RPMI8226 (cell line): ENCODE data around the gene ZNF592.
"Not testable (repeated sequence)": the region's sequence is repeated elsewhere in the genome, so short reads cannot be mapped to it uniquely, and the experiment has no call there.

ENCODE experiments used
- DNase-seq: peaks from one replicate; pipeline ENCODE4 v3.0.0-alpha.2; 2015

The ZNF592 gene

DNA sequence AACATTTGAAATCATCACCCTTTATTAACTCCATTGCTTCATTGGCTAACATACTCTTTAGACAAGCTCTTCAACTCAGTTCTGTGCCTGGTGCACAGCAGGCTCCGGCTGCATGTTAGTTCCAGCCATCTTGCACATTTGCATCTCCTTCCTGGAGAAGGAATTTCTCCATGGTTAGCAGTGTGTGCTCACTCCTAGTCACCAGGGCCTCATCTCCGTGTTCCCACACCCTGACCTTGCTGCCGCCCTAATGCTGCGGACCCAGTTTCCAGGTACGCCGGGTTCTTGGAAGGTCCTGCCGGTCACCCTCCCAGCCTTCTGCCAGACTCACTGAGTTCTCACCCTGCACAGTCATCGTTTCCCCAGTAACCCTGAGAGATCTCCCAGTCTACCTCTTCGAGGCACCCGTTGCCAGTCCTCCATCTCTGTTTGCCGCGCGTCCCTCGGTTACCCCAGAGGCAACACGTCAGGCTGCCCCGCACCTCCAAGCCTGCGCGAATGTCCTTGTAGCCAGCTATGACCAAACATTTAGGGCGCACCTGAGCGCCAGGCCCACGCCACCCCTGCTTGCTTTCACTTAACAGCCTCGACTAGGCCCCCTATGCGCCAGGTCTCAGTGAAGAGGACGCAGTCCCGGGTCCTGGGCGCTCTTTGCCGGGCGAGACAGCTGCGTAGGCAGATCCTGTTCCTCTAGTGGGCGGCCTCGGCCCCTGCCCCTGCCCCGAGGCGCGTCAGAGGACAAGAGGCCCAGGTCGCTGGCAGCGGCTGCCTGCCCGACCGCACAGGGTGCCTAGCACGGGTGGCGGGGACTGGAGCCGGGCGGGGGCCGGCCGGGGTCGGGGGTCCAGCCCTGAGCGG lies 747 bp upstream of the ZNF592 start:
- peak; percentile 90 for DNase-seq

DNA sequence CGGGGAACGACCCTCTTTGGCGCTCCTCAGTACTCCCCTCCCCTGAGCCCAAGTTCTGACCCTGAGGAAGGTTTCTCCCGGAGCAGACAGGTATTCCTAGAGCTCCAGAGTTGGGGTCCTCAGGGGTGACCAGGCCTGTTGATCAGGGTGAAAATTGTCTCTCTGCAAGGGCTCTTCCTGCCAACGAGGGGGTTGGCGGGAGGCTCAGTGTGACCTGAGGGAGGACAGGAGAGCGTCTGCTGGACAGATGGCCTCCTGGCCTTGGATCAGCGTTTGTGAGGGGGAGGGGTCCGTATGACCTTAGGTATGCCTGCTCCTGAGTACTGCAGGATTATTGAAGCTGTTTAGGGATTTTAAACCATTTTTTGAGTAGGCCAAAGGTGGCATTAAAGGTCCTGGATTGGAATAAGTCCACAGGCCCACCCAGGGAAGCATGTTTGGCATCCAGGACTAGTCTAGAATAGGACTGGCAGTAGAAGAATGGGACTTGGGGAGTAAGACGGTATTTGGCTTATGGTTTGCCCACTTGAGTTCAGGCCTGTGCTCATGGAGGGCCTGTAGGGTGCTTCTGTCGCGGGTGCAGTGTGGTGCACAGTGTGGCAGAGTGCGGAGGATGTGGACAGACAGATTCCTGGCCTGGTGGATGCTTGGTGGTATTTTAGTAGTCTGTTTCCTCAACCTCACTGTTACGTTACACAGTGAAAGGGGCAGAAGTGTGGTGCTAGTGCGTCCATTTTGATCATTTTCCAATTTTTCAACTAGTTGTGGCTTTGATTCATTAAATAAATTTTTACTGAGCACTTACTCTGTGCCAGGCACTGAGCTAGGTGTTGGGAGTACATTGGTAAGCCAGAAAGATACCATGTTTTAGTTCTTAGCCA lies 959 bp downstream of the ZNF592 start:
- peak; percentile 73 for DNase-seq

DNA sequence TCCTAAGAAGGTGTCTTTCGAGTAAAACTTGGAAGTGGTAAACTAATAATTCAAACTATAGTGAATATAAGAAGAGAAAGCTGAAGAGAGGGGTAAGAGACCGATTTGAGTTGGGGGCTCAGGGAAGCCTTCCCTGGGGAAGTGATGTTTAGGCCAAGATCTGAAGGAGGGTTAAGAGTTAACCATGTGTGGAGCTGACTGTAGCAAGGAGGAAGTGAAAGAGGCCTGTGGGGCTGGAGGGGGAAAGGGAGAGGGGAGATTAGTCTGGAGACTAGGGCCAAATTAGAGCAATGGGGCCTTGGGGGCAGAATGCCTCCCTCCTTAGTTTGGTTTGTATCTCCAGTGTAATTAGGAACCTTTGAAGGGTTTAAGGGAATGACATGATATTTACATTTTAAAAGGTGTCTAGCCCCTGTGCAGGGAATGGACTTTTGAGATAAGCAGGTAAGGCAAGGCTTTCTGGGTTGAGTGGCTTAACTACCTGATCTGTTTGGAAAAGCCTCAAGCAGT lies 2.2 kb downstream of the ZNF592 start:
- DNase-seq: peak; percentile 67

DNA sequence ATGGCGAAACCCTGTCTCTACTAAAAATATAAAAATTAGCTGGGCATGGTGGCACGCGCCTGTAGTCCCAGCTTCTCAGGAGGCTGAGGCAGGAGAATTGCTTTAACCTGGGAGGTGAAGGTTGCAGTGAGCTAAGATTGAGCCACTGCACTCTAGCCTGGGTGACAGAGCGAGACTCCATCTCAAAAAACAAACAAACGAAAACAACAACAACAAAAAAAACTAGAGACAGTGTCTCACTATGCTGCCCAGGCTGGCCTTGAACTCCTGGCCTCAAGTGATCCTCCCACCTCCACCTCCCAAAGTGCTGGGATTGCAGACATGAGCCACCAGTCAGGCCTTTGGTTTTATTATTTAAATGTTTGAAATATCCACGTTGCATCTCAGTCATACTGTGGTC lies 3.3 kb downstream of the ZNF592 start:
- not testable (repeated sequence) for DNase-seq

DNA sequence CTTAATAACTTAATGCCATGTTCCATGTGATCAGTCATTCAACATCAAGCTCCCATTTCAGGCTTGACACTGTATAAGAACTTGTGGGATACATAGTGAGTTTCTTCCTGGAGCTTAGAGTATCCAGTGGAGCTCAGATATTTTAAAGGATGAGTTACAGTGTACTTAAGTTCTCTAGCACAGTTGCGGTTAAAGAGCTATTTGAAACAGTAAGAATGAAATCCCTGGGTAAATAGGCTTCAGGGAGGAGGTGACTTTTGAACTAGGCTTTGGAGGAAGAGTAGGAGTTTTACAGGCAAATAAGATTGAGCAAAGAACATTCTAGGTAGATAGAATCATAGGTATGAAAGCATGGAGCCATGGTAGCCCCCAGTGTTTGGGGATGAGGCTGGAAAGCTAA lies 3.8 kb downstream of the ZNF592 start:
- no peak for DNase-seq

DNA sequence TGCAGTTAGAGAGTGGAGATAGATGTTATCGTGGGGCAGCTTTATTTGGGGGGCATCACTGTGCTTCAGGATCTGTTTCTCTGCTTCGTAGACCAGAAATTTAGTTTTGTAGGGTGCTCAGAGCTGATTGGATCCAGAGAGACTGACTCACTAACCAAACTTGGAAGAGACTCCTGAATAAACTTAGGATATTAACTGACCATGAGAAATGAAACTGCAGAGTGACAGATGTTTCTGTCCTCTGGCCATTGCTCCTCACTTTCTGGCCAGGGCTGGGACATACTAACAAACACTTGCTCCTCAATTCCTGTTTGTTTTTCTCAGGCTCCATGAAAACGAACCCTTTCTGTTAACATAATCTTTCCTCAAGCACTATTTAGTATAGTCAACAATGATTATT lies 4.3 kb downstream of the ZNF592 start:
- DNase-seq: no peak

DNA sequence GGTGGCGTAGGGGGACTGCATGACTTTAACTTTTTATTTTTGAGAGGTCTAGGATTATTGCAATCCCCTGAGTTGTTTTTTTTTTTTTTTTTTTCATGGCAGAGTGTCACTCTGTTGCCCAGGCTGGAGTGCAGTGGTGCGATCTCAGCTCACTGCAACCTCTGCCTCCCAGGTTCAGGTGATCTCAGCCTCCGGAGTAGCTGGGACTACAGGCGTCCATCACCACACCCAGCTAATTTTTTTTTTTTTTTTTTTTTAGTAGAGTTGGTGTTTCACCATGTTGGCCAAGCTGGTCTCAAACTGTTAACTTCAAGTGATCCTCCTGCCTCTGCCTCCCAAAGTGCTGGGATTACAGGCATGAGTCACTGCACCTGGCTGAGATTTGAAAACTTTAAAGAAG lies 6.5 kb downstream of the ZNF592 start:
- DNase-seq: not testable (repeated sequence)

DNA sequence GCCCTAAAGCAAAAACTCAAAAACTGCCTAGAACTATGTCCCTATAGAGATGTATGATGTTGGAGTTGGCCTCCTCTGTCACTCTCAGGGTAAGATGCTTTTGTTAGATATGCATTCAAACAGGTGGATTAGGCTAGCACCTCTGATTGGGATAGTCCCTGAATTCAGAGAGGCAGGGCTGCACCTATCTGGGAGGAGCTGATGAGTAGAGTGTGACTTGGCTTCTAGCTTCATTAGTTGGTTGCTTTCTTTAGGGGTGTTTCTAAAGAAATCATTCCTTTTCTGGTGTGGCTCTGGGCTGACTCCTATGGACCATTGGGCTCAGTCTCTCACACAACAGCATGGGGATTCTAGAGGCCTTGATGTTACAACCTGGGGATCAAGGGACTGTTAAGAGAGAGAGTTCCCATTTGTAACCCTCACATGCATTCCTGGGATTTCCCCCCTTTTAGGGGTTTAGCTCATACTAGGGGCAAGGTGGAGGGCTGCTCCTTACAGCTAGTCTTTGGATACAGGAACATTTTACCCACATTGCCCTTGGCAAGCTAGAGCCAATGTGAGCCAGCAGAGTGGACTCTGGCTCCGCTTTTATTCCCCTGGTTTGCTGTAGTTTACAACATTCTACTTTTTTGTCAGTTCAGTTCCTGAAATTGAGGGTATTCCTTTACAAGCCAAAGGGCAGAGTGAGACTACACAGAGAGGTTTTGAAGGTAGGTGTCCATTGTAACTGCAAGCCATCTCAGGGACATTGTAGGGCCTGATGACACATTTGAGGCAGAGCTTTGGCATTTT lies 7.5 kb downstream of the ZNF592 start:
- no peak for DNase-seq

DNA sequence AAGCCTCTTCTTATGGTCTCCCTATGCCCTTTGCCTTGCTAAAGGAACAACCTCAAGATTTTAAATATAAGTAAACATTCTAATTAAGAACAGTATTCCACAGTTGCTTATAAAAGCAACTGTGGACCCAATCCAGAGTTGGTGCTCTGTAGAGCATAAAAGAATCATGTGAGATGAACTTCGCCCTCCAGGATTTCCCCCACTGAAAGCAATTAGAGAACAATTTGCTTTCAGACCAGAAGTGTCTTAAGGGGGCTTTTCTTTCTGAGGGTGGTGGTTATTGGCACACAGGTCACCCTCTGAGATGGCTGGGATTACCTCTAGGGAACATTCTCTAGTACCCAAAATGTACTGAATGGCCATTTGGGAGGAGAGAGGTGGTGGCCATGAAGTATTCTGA lies 10.6 kb downstream of the ZNF592 start:
- no peak for DNase-seq

DNA sequence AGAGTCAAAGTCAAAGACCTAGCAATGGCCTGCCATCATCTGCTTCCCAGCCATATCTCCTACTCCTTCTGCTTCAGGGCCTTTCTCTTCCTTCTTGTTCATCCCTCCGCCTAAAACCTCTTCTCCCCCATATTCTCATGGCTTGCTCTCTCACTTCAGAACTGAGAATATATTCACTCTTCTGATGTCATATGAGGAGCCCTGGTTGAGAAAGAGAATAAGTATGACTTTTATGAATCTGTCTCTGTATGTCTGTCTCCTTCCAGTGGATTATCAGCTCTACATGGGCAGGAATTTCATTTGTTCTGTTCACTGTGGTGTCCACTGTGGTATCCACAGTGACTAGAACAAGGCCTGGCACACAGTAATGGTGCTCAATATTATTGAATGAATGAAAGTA lies 11.8 kb downstream of the ZNF592 start:
- DNase-seq: no peak

DNA sequence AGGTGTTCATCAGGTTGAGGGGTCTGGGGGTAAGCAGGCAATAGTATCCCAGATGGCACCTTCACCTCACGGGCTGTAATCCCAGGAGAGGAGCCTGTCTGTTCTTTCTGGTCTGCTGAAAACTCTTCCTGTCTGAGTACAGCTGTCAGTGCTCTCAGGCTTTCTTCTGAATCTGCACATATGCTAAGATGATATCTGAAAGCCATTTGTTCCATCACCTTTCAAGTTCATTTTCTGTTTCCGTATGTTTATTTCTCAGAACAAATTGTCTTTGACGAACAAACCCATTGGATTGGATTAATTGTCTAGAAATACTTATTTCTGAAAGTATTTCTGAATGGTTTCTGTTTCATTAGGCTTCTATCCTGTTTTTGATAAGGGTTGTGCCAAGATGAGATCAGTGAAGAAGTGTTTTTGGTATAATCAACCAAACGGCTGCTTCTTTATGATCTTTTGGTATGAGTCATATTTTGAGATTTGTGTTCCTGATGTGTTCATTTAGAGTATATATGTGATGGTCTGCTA lies 13.3 kb downstream of the ZNF592 start:
- no peak for DNase-seq

DNA sequence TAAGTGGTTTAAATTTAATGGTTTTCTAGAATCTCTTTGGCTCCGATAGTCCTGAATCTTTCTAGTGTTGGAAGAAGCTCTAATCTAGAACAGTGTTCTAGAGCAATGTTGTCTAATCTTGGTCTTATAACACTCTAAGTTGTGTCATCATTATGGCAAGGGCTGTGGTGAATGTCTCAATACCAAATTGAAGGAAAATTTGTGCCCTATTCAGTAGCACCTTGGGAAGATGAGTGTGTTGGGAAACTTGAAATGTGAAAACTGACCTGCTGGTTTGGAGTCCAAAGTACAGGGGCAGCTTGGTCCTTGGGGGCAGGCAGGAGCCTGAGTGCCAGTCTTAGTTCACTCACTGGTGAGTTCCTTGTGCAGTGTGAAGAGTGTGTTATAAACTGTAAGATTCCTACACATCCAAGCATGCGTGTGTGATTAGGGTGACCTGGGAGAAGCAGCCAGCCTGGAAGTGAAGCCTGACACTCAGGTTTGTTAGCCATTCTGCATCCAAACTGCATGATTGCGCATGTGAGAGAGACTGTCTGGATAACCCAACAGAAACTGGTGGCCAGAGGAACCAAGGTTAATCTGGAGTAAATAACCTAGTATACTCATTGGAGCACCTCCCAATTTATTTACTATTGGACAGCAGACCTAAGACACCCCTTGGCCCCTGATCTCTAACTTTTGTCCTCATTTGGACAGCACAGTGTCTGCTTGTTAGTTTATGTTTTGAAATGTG lies 14.6 kb downstream of the ZNF592 start:
- DNase-seq: no peak

DNA sequence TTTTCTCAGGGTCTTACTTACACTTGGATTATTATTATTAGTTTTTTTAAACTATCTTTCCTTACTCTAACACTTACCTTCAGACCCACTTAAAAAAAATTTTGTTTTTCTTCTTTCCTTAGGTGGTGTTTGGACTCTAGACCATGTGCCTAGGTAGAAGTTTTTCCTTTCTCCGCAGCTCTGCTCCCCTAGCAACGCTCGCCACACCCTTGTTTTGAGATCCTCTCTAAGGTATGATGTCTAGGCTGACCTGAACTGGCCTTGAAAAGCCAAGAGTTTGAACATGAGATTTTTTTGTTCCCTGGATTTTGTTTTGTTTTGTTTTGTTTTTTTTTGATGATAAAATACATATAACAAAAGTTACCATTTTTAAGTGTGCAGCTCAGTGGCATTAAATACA lies 16.2 kb downstream of the ZNF592 start:
- DNase-seq: no peak

DNA sequence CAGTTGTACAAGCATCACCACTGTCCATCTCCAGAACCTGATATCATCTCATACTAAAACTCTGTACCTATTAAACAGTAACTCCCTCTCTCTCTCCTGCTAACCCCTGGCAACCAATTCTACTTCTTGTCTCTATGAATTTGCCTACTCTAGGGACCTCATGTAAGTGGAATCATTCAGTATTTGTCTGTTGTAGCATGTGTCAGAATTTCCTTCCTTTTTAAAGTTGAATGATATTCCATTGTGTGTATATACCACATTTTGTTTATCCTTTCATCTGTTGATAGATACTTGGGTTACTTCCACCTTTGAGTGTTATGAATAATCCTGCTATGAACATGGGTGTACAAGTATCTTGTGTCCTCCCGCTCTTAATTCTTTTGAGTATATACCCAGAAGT lies 16.6 kb downstream of the ZNF592 start:
- DNase-seq: no peak

DNA sequence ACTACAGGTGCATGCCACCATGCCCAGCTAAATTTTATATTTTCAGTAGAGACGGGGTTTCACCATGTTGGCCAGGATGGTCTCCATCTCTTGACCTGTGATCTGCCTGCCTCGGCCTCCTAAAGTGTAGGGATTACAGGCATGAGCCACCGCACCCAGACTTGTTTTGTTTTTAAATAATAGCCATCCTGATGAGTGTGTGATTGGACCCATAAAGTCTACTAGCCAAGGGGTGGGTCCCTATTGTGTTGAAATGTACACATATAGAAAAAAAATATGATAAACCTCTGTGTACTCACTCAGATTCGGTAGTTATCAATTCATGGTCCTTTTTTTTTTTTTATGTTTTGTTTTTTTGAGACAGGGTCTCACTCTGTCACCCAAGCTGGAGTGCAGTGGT lies 17.3 kb downstream of the ZNF592 start:
- DNase-seq: no peak

DNA sequence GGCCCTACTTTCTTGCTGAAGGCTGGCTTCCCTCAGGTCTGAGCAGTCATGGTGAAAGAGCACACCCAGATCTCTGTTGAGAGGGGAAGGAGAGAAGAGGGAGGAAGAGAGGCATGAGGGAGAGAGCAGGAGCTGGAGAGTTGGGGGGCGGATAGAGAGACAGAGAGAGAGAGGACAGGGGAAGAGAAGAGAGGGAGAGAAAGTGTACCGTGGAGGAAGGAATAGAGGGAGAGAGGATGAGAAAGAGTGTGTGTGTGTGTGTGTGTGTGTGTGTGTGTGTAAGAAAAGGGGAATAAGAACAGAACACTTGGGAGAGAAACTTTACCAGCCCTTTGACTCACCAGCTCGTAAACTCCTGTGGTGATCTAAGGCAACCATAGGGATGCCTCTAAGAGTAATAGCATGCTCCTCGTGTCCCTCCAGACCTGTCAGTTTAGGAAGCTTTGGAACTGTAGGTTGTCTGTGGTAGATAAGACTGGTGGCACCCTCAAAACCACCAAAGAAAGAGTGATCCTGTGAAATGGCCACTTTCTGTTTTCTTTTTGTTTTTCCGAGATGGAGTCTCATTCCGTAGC lies 18.2 kb downstream of the ZNF592 start:
- no peak for DNase-seq

DNA sequence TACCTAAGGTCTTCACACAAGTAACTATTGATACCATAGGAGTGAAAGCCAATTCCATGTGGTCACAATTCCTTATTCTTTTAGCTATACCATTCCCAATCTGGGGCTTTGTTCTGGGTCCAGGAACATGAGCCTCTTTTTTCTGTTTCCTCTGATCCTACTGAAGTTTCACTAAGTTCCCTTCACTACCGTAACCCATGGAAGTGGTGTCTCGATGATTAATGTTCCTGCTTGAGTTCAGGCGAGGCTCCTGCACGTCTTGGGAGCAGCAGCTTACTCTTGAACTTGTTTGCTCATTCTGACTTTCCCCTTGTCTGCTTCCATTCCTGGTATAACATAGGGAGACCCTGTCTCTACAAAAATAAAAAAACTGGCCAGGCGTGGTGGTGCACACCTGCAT lies 23.6 kb downstream of the ZNF592 start:
- no peak for DNase-seq

DNA sequence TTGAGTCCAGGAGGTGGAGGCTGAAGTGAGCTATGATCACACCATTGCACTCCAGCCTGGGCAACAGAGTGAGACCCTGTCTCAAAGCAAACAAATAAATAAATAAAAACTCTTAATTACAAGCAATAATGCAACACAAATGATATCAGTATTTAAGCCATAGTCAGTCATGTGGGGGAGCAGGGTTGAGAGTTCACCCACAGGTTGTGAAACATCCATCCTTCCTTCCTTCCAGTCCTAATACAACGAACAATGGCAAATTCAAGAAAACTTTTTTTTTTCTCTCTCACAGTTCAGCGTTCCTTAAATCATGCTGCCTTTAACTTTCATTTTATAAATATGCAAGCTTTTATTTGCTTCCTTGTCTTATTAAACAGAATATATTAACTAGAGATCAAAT lies 24.1 kb downstream of the ZNF592 start:
- DNase-seq: no peak

DNA sequence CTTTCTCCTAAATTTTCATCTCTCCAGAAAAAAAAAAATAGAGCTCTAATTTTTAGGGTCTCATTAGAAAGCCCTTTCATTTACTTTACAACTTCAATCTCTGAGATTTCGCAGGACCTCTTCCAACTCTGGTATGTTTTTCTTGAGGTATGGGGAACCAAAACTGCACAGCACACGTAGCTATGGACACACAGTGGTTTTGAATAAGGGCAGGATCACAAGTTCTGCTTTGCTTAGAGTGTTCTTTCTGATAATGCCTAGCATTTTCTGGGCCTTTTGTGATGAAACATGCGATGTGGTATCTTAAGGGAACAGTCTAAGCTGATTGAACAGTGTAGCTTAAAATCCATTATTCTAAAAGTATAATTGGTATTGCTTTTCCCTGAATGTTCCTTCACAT lies 25.3 kb downstream of the ZNF592 start:
- peak; percentile 16 for DNase-seq

DNA sequence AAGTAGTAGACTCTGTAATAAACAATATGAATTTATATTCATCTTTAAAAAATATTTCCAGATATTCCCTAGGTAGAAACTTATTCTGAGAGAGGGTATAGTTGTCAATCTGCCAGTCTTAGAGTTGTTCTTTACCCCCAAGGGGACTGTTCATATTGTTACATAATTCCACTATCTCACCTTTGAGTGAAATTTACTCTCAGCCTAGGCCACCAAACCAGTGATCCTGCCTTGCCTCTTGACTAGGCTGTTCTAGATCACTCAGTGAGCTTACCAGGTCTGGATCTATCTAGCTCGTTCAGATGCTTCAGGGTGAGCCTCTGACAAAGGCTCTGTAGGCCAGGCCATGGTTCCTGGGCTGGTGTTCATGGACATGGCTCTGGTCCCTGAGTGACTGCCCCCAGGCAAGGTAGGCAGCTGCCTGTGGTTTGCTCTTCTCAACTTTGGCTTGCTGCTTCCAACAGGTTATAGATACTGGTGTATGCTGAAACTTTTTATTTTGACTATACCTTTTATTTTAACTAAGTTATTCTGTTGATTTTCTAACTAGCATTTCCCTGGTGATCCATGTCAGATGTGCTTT lies 27.6 kb downstream of the ZNF592 start:
- DNase-seq: no peak

DNA sequence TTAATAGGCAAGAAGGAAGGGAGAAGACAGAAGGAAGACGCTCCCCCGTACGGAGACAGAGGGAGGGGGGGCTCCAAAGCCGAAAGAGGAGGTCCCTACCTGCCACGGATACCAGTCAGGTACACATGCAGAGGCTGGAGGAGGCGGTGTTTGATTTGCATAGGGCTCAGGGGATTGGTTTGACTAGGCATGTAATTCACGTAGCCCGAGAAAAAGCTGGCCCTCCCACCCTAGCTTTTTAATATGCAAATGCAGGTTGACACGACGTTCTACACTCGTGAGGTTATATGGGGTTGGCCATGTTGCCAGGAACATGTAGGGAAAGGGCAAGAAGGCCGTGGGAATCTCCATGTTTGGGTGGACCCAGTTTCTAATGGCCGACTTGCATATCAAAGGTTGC lies 29.8 kb downstream of the ZNF592 start:
- DNase-seq: no peak
